MCF 10A (cell line): ENCODE data around the gene STXBP3. TPM values are rescaled to one million over a fixed set of nuclear protein-coding genes. Genes with fewer than 3 reads are reported as not detected.

ENCODE experiments used
- BruUV-seq: library from RNA; stranded (reverse); fragments of 400-500 nt; replicated peaks from 2 replicates; lab custom pipeline; 2021; lab: Mats Ljungman, UMichigan
- CTCF ChIA-PET: fragments of 300-600 bp; sonication (Branson Sonifier 250); formaldehyde crosslinking; extraction: SDS; loops from one replicate; lab custom pipeline; 2021; ENCODE audit warnings: antibody characterized with exemption, inconsistent platforms; lab: Yijun Ruan, JAX
- POLR2A ChIA-PET: fragments of 300-600, 350-650 bp; sonication (Branson Sonifier 250); formaldehyde crosslinking; extraction: SDS; loops from one replicate; lab custom pipeline; 2020; ENCODE audit warnings: antibody characterized with exemption, inconsistent platforms; lab: Yijun Ruan, JAX
- DNase-seq: peaks from one replicate; pipeline ENCODE4 v3.0.0-alpha.2; 2018; ENCODE audit not compliant: unreplicated experiment
- H3K27ac Mint-ChIP-seq: one replicate; pipeline ENCODE4 v1.8.0; 2022; ENCODE audit warnings: mild to moderate bottlenecking, low read depth, mixed read lengths; ENCODE audit not compliant: unreplicated experiment
- H3K27me3 Mint-ChIP-seq: one replicate; pipeline ENCODE4 v1.8.0; 2022; ENCODE audit warnings: mixed read lengths; ENCODE audit not compliant: insufficient read depth, unreplicated experiment
- H3K36me3 Mint-ChIP-seq: one replicate; pipeline ENCODE4 v1.8.0; 2022; ENCODE audit warnings: mild to moderate bottlenecking, moderate library complexity, mixed read lengths; ENCODE audit not compliant: insufficient read depth, unreplicated experiment
- H3K4me1 Mint-ChIP-seq: one replicate; pipeline ENCODE4 v1.8.0; 2022; ENCODE audit warnings: mixed read lengths; ENCODE audit not compliant: insufficient read depth, unreplicated experiment
- H3K4me3 Mint-ChIP-seq: one replicate; pipeline ENCODE4 v1.8.0; 2022; ENCODE audit warnings: mild to moderate bottlenecking, moderate library complexity, mixed read lengths; ENCODE audit not compliant: unreplicated experiment
- H3K9me3 Mint-ChIP-seq: one replicate; pipeline ENCODE4 v1.8.0; 2022; ENCODE audit warnings: mixed read lengths; ENCODE audit not compliant: unreplicated experiment
- CTCF ChIP-seq: fragments of 200-600 bp; IDR thresholded peaks from one replicate; pipeline ENCODE4 v1.8.0; 2022; ENCODE audit warnings: antibody characterized with exemption, mild to moderate bottlenecking; ENCODE audit not compliant: unreplicated experiment
- intact Hi-C: fragments of 100-400 bp; cut with micrococcal nuclease; formaldehyde crosslinking; loops from 2 replicates; pipeline ENCODE4 v1.14.1; 2022
- total RNA-seq: library from RNA; stranded (reverse); gene quantifications from 2 replicates; pipeline ENCODE4 v1.2.3, GENCODE V29; 2022

Gene STXBP3
- total RNA-seq, 1 experiment from 2014 or later = 47.4 TPM

DNA sequence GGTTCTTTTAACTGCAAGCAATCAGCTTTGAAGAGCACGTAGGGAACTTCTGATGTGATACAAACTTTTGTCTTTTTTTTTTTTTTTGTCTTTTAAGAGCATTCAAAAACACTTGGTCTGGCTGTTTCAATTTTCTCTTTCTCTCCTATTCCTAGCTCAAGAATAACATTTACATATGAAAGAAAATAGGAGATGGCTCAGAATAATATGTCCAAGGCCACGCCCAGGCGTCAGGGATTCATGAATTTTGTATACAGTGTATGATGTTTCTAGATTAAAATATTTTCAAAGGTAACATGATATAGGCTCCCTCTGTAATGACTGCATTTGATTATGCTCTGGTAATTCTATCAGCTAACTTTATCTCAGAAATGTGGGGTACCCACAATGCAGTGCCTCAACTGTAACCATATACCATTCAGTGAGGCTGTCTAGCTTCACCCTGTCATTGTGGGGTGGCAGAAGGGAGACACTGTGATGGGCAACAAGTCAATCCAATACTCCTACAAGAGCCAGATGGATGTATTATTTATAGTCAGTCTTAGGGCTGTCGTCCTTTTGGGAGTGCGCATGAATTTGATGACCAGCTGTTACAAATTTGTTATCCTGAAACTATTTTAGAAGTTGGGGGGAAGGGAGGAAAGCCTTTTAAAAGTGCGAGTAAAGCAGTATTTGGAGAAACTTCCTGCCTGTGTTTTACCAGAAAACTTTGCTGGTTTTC lies 111.9 kb downstream of the STXBP3 start:
- no peak for TF ChIP-seq CTCF
- H3K27ac Mint-ChIP-seq = no peak overlapping the region
- CTCF ChIA-PET = interaction anchor here (1.1 kb wide), 1 partner anchor 18 kb away, joined by 3 read pairs; no protein-coding TSS in a partner anchor
- no peak for DNase-seq
- H3K4me3 Mint-ChIP-seq = no peak overlapping the region
- intact Hi-C loops = no loop called here
- H3K9me3 Mint-ChIP-seq = no peaks in the 10 kb centered on the region
- H3K36me3 Mint-ChIP-seq = no peaks in the 10 kb centered on the region
- no peaks in the 10 kb centered on the region for H3K27me3 Mint-ChIP-seq
- H3K4me1 Mint-ChIP-seq = peaks cover 7% of the 10 kb centered on the region
- POLR2A ChIA-PET = interaction anchor here (0.8 to 1.3 kb wide), 4 partner anchors 13 to 29 kb away, joined by 3 to 4 read pairs (median 4); partner anchors contain the start of gene GPSM2
- no TSS peak for BruUV-seq

Other genes starting within 250 kb of the STXBP3 start
- gene EEIG2, start 186.6 kb upstream of the STXBP3 start, total RNA-seq = 0.63 and 0.93 TPM in 2 replicates
- gene HENMT1, start 85.6 kb upstream of the STXBP3 start, total RNA-seq = not detected in 2 replicates
- 65.1 and 65.3 TPM in 2 replicates for gene PRPF38B, start 54.4 kb upstream of the STXBP3 start, total RNA-seq
- not detected in 2 replicates for gene FNDC7, start 33.8 kb upstream of the STXBP3 start, total RNA-seq
- gene AKNAD1, start 110.4 kb downstream of the STXBP3 start, total RNA-seq = 6.1 and 7.2 TPM in 2 replicates
- gene GPSM2, start 130.3 kb downstream of the STXBP3 start, total RNA-seq = 61.2 and 88.7 TPM in 2 replicates
- 36.6 and 46.3 TPM in 2 replicates for gene CLCC1, start 216.8 kb downstream of the STXBP3 start, total RNA-seq